H9 (cell line): ENCODE data around the gene MYO1D. TPM values are rescaled to one million over a fixed set of nuclear protein-coding genes. Genes with fewer than 3 reads are reported as not detected.

Experiments
- DNase-seq: peaks from one replicate; pipeline ENCODE4 v3.0.0-alpha.2; 2017
- H2AFZ ChIP-seq: one replicate; pipeline ENCODE4 v1.6.1; 2013; ENCODE audit warnings: mild to moderate bottlenecking, low read length, control low read depth, moderate library complexity
- H2AK5ac ChIP-seq: 2 replicates; pipeline ENCODE4 v1.6.1; 2013; ENCODE audit warnings: low read length, control low read depth, mixed read lengths; ENCODE audit not compliant: insufficient read length
- H2BK120ac ChIP-seq: one replicate; pipeline ENCODE4 v1.6.1; 2013; ENCODE audit warnings: low read depth, mild to moderate bottlenecking, low read length, control low read depth, inconsistent platforms; ENCODE audit not compliant: poor library complexity, severe bottlenecking
- H2BK12ac ChIP-seq: 2 replicates; pipeline ENCODE4 v1.6.1; 2013; ENCODE audit warnings: low read length, control low read depth, mixed read lengths, low read depth; ENCODE audit not compliant: insufficient read length
- H2BK15ac ChIP-seq: 2 replicates; pipeline ENCODE4 v1.6.1; 2013; ENCODE audit warnings: low read depth, low read length, control low read depth
- H2BK20ac ChIP-seq: one replicate; pipeline ENCODE4 v1.6.1; 2013; ENCODE audit warnings: low read depth, mild to moderate bottlenecking, low read length, control low read depth, inconsistent platforms; ENCODE audit not compliant: poor library complexity, severe bottlenecking
- H2BK5ac ChIP-seq: 2 replicates; pipeline ENCODE4 v1.6.1; 2013; ENCODE audit warnings: low read length, control low read depth, mixed read lengths; ENCODE audit not compliant: insufficient read length
- H3K14ac ChIP-seq: 2 replicates; pipeline ENCODE4 v1.6.1; 2013; ENCODE audit warnings: low read length, control low read depth; ENCODE audit not compliant: insufficient read depth
- H3K18ac ChIP-seq: 2 replicates; pipeline ENCODE4 v1.6.1; 2013; ENCODE audit warnings: low read depth, mild to moderate bottlenecking, mixed read lengths, low read length, control low read depth; ENCODE audit not compliant: insufficient read length
- H3K23ac ChIP-seq: 2 replicates; pipeline ENCODE4 v1.6.1; 2013; ENCODE audit warnings: low read length, control low read depth, mixed read lengths, low read depth; ENCODE audit not compliant: insufficient read length
- H3K23me2 ChIP-seq: 2 replicates; pipeline ENCODE4 v1.6.1; 2013; ENCODE audit warnings: low read depth, mild to moderate bottlenecking, mixed read lengths, low read length, control low read depth; ENCODE audit not compliant: insufficient read length, poor library complexity, severe bottlenecking
- H3K27ac ChIP-seq: 2 replicates; pipeline ENCODE4 v1.5.1; 2013; ENCODE audit warnings: low read length, control low read depth, mixed read lengths, low read depth; ENCODE audit not compliant: insufficient read length
- H3K27me3 ChIP-seq: 2 replicates; pipeline ENCODE4 v1.6.1; 2013; ENCODE audit warnings: low read length, control low read depth, inconsistent platforms; ENCODE audit not compliant: insufficient read depth
- H3K4ac ChIP-seq: 2 replicates; pipeline ENCODE4 v1.6.1; 2013; ENCODE audit warnings: low read depth, mild to moderate bottlenecking, control low read depth, inconsistent platforms, low read length, moderate library complexity
- H3K4me1 ChIP-seq: 2 replicates; pipeline ENCODE4 v1.6.1; 2013; ENCODE audit warnings: low read length, control low read depth, inconsistent platforms; ENCODE audit not compliant: insufficient read depth
- H3K4me2 ChIP-seq: 2 replicates; pipeline ENCODE4 v1.6.1; 2013; ENCODE audit warnings: low read length, control low read depth, mixed read lengths; ENCODE audit not compliant: insufficient read length, insufficient read depth
- H3K56ac ChIP-seq: 2 replicates; pipeline ENCODE4 v1.6.1; 2013; ENCODE audit warnings: low read depth, mild to moderate bottlenecking, mixed read lengths, low read length, control low read depth; ENCODE audit not compliant: insufficient read length
- H3K79me1 ChIP-seq: 2 replicates; pipeline ENCODE4 v1.6.1; 2013; ENCODE audit warnings: low read depth, mild to moderate bottlenecking, moderate library complexity, low read length, control low read depth, inconsistent platforms; ENCODE audit not compliant: insufficient read depth, poor library complexity, severe bottlenecking
- H3K79me2 ChIP-seq: 2 replicates; pipeline ENCODE4 v1.6.1; 2013; ENCODE audit warnings: low read length, control low read depth, inconsistent platforms; ENCODE audit not compliant: insufficient read depth
- H3K9ac ChIP-seq: 2 replicates; pipeline ENCODE4 v1.6.1; 2013; ENCODE audit warnings: low read length, control low read depth, mixed read lengths; ENCODE audit not compliant: insufficient read length; ENCODE audit errors: extremely low read depth
- H3K9me3 ChIP-seq: one replicate; pipeline ENCODE4 v1.6.1; 2013; ENCODE audit warnings: low read depth, low read length, inconsistent platforms; ENCODE audit not compliant: control insufficient read depth
- H3T11ph ChIP-seq: one replicate; pipeline ENCODE4 v1.6.1; 2013; ENCODE audit warnings: mild to moderate bottlenecking, low read length, control low read depth, inconsistent platforms
- H4K20me1 ChIP-seq: one replicate; pipeline ENCODE4 v1.6.1; 2013; ENCODE audit not compliant: control insufficient read depth, insufficient read length, insufficient read depth
- H4K5ac ChIP-seq: 2 replicates; pipeline ENCODE4 v1.6.1; 2013; ENCODE audit warnings: low read depth, mild to moderate bottlenecking, mixed read lengths, low read length, control low read depth; ENCODE audit not compliant: insufficient read length
- H4K8ac ChIP-seq: replicated peaks from 2 replicates; pipeline ENCODE4 v1.6.1; 2013; ENCODE audit warnings: low read length, control low read depth, mixed read lengths, low read depth; ENCODE audit not compliant: insufficient read length
- H4K91ac ChIP-seq: 2 replicates; pipeline ENCODE4 v1.6.1; 2013; ENCODE audit warnings: low read depth, mild to moderate bottlenecking, moderate library complexity, mixed read lengths, low read length, control low read depth; ENCODE audit not compliant: insufficient read length
- H3K27ac Mint-ChIP-seq, 3 experiments: 2 replicates in 2 of 3; 3 replicates in 1 of 3; pipeline ENCODE4 v1.8.0; 2020 to 2021; ENCODE audit warnings: mixed read lengths in 3 of 3, mild to moderate bottlenecking in 1 of 3, moderate library complexity in 1 of 3
- H3K27me3 Mint-ChIP-seq: 2 replicates; pipeline ENCODE4 v1.8.0; 2021; ENCODE audit warnings: low read depth, mild to moderate bottlenecking, moderate library complexity, mixed read lengths
- H3K36me3 Mint-ChIP-seq, 3 experiments: 2 replicates in 2 of 3; 3 replicates in 1 of 3; pipeline ENCODE4 v1.8.0; 2020 to 2021; ENCODE audit warnings: low read depth in 3 of 3, mixed read lengths in 3 of 3; ENCODE audit not compliant: insufficient read depth in 1 of 3
- H3K4me1 Mint-ChIP-seq, 2 experiments: 2 replicates each; pipeline ENCODE4 v1.8.0; 2020; ENCODE audit warnings: mixed read lengths in 2 of 2
- H3K4me3 Mint-ChIP-seq, 2 experiments: 2 replicates in 1 of 2; 3 replicates in 1 of 2; pipeline ENCODE4 v1.8.0; 2020 to 2021; ENCODE audit warnings: mild to moderate bottlenecking in 2 of 2, mixed read lengths in 2 of 2, moderate library complexity in 1 of 2
- H3K9me3 Mint-ChIP-seq, 2 experiments: 2 replicates in 1 of 2; 3 replicates in 1 of 2; pipeline ENCODE4 v1.8.0; 2020; ENCODE audit warnings: mild to moderate bottlenecking in 2 of 2, mixed read lengths in 2 of 2, moderate library complexity in 1 of 2
- WGBS: extraction: QIAGEN DNeasy Blood & Tissue Kit; methylation state at CpG from one replicate; pipeline ENCODE4 v1.1.7; 2013; ENCODE audit warnings: missing lambda C conversion rate, low lambda C conversion rate, mixed read lengths; ENCODE audit not compliant: insufficient read length; ENCODE audit errors: extremely low coverage; 5-methylcytosine and 5-hydroxymethylcytosine counted together
- total RNA-seq: library from RNA; stranded (reverse); gene quantifications from 2 replicates; pipeline ENCODE4 v1.2.1, GENCODE V29; 2021
- TF ChIP-seq, protein P1 (sequence below): fragments of 200-600 bp; sonication (generic); conservative IDR thresholded peaks from 3 replicates; pipeline ENCODE4 v1.8.0; 2021; ENCODE audit warnings: antibody characterized with exemption, mild to moderate bottlenecking

MYO1D gene
- total RNA-seq, 1 experiment from 2014 or later, result 19.0 TPM

GRCh38 chr17:32907583-32907982 is 30.7 kb upstream of the MYO1D start:
- TF ChIP-seq, protein P1, sequence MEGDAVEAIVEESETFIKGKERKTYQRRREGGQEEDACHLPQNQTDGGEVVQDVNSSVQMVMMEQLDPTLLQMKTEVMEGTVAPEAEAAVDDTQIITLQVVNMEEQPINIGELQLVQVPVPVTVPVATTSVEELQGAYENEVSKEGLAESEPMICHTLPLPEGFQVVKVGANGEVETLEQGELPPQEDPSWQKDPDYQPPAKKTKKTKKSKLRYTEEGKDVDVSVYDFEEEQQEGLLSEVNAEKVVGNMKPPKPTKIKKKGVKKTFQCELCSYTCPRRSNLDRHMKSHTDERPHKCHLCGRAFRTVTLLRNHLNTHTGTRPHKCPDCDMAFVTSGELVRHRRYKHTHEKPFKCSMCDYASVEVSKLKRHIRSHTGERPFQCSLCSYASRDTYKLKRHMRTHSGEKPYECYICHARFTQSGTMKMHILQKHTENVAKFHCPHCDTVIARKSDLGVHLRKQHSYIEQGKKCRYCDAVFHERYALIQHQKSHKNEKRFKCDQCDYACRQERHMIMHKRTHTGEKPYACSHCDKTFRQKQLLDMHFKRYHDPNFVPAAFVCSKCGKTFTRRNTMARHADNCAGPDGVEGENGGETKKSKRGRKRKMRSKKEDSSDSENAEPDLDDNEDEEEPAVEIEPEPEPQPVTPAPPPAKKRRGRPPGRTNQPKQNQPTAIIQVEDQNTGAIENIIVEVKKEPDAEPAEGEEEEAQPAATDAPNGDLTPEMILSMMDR, result no peak
- Histone ChIP-seq H3K27ac (no peak overlapping the region), H2AFZ (no peak overlapping the region), H3K4ac (no peak overlapping the region), H3K79me1 (no peaks in the 10 kb centered on the region), H3K23ac (no peak overlapping the region), H2BK120ac (no peak overlapping the region), H2BK20ac (no peak overlapping the region), H3K23me2 (no peaks in the 10 kb centered on the region), H4K91ac (no peak overlapping the region), H2AK5ac (no peak overlapping the region), H3K4me1 (no peaks in the 10 kb centered on the region), H4K8ac (no peak overlapping the region), H3K27me3 (no peaks in the 10 kb centered on the region), H3K18ac (no peak overlapping the region), H3K9me3 (no peaks in the 10 kb centered on the region), H3K79me2 (no peaks in the 10 kb centered on the region), H3K4me2 (no peak overlapping the region), H4K5ac (no peak overlapping the region), H4K20me1 (no peaks in the 10 kb centered on the region), H3K56ac (no peak overlapping the region), H3K14ac (no peak overlapping the region), H3K9ac (no peak overlapping the region), H2BK5ac (no peak overlapping the region), H2BK15ac (no peak overlapping the region), H2BK12ac (no peak overlapping the region), H3T11ph (no peak overlapping the region)
- no CpG with 5 or more reads among the region's 6 CpGs for WGBS
- peaks cover 7 to 11% of the 10 kb centered on the region in 2 experiments for H3K4me1 Mint-ChIP-seq
- H3K4me3 Mint-ChIP-seq, result no peak overlapping the region
- peak; percentile 8 for DNase-seq
- H3K27ac Mint-ChIP-seq, result no peak overlapping the region
- peaks cover 0 to 4% of the 10 kb centered on the region in 2 experiments; a peak in 3 of 5 replicates for H3K9me3 Mint-ChIP-seq
- no peaks in the 10 kb centered on the region; the same call in 1 of the 2 replicates for H3K27me3 Mint-ChIP-seq
- H3K36me3 Mint-ChIP-seq, result no peaks in the 10 kb centered on the region
